Osteoblast (primary cell): ENCODE data around the gene GPR158. TPM values are rescaled to one million over a fixed set of nuclear protein-coding genes. Genes with fewer than 3 reads are reported as not detected.

Experiments used
- DNase-seq: peaks from one replicate; pipeline ENCODE4 v3.0.0; 2011; ENCODE audit warnings: low spot score, mixed read lengths; ENCODE audit not compliant: insufficient read length; ENCODE audit errors: missing footprints
- H2AFZ ChIP-seq: 2 replicates; pipeline ENCODE4 v1.6.0; 2011; ENCODE audit warnings: mild to moderate bottlenecking, low read length
- H3K27ac ChIP-seq: 2 replicates; pipeline ENCODE4 v1.5.1; 2011; ENCODE audit warnings: mild to moderate bottlenecking, low read depth, low read length, moderate library complexity
- H3K27me3 ChIP-seq: 2 replicates; pipeline ENCODE4 v1.6.0; 2012; ENCODE audit warnings: mild to moderate bottlenecking, control low read depth, inconsistent platforms, low read length, moderate library complexity; ENCODE audit not compliant: insufficient read depth
- H3K36me3 ChIP-seq: 2 replicates; pipeline ENCODE4 v1.5.1; 2011; ENCODE audit warnings: mild to moderate bottlenecking, low read length, control low read depth, moderate library complexity; ENCODE audit not compliant: insufficient read depth
- H3K4me1 ChIP-seq: 2 replicates; pipeline ENCODE4 v1.5.1; 2011; ENCODE audit warnings: mild to moderate bottlenecking, low read length, control low read depth, moderate library complexity; ENCODE audit not compliant: insufficient read depth
- H3K4me2 ChIP-seq: 2 replicates; pipeline ENCODE4 v1.6.0; 2011; ENCODE audit warnings: mild to moderate bottlenecking, low read length; ENCODE audit not compliant: insufficient read depth
- H3K4me3 ChIP-seq: fragments of 200-600 bp; sonication (generic); 3 replicates; pipeline ENCODE4 v1.5.1; 2012; ENCODE audit warnings: mild to moderate bottlenecking, low read length, inconsistent platforms; ENCODE audit not compliant: insufficient read depth
- H3K79me2 ChIP-seq: 2 replicates; pipeline ENCODE4 v1.6.0; 2012; ENCODE audit warnings: mild to moderate bottlenecking, low read length, control low read depth, inconsistent platforms; ENCODE audit not compliant: insufficient read depth
- H3K9me3 ChIP-seq: 2 replicates; pipeline ENCODE4 v1.5.1; 2011; ENCODE audit warnings: low read depth, low read length, control low read depth
- H4K20me1 ChIP-seq: 2 replicates; pipeline ENCODE4 v1.6.0; 2012; ENCODE audit warnings: mild to moderate bottlenecking, low read length, control low read depth; ENCODE audit not compliant: insufficient read depth
- total RNA-seq: library from RNA; depleted of rRNA; stranded (reverse); fragments of >200 nt; gene quantifications from 2 replicates; pipeline ENCODE4 v1.2.3, GENCODE V29; 2012
- TF ChIP-seq, protein P1 (sequence below): IDR thresholded peaks from 2 replicates; pipeline ENCODE4 v1.5.1; 2011; ENCODE audit warnings: mild to moderate bottlenecking, low read depth, low read length, moderate library complexity; ENCODE audit errors: extremely low read depth

Gene GPR158
- total RNA-seq, 1 donor = under 0.01 TPM

DNA sequence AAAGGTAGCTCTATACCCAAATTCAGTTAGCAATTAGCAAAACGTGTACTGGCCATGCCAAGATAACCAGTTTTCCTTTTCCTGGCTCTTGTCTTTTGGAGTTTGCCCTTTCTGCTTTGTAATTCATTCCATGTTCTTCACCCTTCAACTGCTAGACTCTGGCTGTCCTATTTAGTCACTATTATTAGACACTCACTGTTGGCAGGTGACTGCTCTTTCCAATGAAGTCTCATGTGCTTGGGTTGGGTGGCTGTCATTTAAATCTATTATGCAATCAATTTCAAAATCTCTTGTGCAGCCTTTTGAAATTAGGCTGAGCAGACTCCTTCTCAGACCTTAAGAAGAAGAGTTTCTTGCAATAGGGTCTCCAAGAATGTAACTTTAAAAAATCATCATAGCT is 266.5 kb downstream of the GPR158 start:
- no peak overlapping the region for H3K27ac ChIP-seq
- H3K79me2 ChIP-seq = no peaks in the 10 kb centered on the region
- no peak overlapping the region for H2AFZ ChIP-seq
- no peak for DNase-seq
- H3K9me3 ChIP-seq = peaks cover 2% of the 10 kb centered on the region
- H3K4me1 ChIP-seq = no peaks in the 10 kb centered on the region
- TF ChIP-seq, protein P1, sequence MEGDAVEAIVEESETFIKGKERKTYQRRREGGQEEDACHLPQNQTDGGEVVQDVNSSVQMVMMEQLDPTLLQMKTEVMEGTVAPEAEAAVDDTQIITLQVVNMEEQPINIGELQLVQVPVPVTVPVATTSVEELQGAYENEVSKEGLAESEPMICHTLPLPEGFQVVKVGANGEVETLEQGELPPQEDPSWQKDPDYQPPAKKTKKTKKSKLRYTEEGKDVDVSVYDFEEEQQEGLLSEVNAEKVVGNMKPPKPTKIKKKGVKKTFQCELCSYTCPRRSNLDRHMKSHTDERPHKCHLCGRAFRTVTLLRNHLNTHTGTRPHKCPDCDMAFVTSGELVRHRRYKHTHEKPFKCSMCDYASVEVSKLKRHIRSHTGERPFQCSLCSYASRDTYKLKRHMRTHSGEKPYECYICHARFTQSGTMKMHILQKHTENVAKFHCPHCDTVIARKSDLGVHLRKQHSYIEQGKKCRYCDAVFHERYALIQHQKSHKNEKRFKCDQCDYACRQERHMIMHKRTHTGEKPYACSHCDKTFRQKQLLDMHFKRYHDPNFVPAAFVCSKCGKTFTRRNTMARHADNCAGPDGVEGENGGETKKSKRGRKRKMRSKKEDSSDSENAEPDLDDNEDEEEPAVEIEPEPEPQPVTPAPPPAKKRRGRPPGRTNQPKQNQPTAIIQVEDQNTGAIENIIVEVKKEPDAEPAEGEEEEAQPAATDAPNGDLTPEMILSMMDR = no peak
- H3K36me3 ChIP-seq = no peaks in the 10 kb centered on the region
- no peak overlapping the region for H3K4me3 ChIP-seq
- no peak overlapping the region for H3K4me2 ChIP-seq
- no peaks in the 10 kb centered on the region for H3K27me3 ChIP-seq
- no peaks in the 10 kb centered on the region for H4K20me1 ChIP-seq

DNA sequence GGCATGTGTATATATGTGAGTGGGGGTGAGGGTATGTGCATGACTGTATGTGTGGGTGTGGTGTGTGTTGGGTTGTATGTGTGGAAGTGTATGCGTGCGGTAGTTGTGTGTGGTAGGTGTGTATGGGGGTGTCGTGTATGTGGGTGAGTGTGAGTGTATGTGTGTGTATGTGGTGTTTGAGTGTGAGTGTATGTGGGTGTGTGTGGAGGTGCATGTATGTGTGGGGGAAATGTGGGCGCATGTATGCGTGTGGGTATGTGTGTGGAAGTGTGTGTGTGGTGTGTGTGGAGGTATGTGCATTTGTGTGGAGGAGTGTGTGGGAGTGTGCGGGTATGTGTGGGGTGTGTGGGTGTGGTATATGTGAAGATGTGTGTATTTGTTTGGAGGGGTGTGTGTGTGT is 269.5 kb downstream of the GPR158 start:
- peaks cover 2% of the 10 kb centered on the region for H3K9me3 ChIP-seq
- H3K27me3 ChIP-seq = no peaks in the 10 kb centered on the region
- H3K36me3 ChIP-seq = no peaks in the 10 kb centered on the region
- H3K27ac ChIP-seq = no peak overlapping the region
- no peaks in the 10 kb centered on the region for H4K20me1 ChIP-seq
- H3K4me1 ChIP-seq = no peaks in the 10 kb centered on the region
- H3K4me2 ChIP-seq = no peak overlapping the region
- H3K4me3 ChIP-seq = no peak overlapping the region
- TF ChIP-seq, protein P1 = no peak
- no peak for DNase-seq
- H3K79me2 ChIP-seq = no peaks in the 10 kb centered on the region
- no peak overlapping the region for H2AFZ ChIP-seq

DNA sequence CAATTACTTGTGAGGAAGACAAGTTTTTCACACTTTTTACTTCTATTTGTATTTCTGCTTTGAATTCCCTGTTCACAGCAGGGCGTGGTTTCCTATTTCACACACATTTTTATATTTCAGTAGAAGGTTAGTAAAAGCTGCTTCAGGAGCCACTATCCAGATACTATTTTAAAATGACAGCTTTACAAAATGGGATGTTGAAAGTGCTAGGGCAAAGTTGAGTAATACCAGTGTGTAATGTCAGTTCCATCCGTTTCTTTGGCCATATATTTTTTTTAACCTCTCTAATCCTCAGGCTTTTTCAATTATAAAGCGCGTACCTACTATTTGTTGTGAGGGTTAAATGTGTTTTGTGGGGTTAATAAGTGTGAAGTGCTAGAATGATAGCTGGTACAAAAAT is 276.6 kb downstream of the GPR158 start:
- no peaks in the 10 kb centered on the region for H3K9me3 ChIP-seq
- no peaks in the 10 kb centered on the region for H3K79me2 ChIP-seq
- no peak overlapping the region for H3K27ac ChIP-seq
- no peak overlapping the region for H3K4me2 ChIP-seq
- no peaks in the 10 kb centered on the region for H3K27me3 ChIP-seq
- no peaks in the 10 kb centered on the region for H3K36me3 ChIP-seq
- no peaks in the 10 kb centered on the region for H4K20me1 ChIP-seq
- no peak for DNase-seq
- TF ChIP-seq, protein P1 = no peak
- H3K4me3 ChIP-seq = no peak overlapping the region
- H3K4me1 ChIP-seq = no peaks in the 10 kb centered on the region
- no peak overlapping the region for H2AFZ ChIP-seq

DNA sequence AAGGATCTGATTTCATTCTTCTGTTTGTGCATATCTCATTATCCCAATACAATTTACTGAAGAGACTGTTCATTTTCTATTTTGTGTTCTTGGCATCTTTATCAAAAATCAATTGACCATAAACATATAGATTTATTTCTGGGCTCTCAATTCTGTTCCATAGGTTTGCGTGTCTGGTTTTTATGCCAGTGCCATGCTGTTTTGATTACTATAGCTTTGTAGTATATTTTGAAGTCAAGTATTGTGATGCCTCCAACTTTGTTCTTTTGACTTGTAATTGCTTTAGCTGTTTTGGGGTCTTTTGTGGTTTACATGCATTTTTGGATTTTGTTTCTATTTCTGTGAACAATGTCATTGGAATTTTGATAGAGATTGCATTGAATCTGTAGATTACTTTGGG is 278.8 kb downstream of the GPR158 start:
- Histone ChIP-seq H3K79me2 (no peaks in the 10 kb centered on the region), H3K4me1 (no peaks in the 10 kb centered on the region), H3K4me2 (no peak overlapping the region), H3K9me3 (no peaks in the 10 kb centered on the region), H3K27me3 (no peaks in the 10 kb centered on the region), H3K36me3 (no peaks in the 10 kb centered on the region), H2AFZ (no peak overlapping the region), H3K27ac (no peak overlapping the region), H4K20me1 (no peaks in the 10 kb centered on the region), H3K4me3 (no peak overlapping the region)
- TF ChIP-seq, protein P1 = no peak
- DNase-seq = no peak
